DOHH2 (cell line): ENCODE measurements around the gene CRAT.
"Not testable (repeated sequence)": the region's sequence is repeated elsewhere in the genome, so short reads cannot be mapped to it uniquely, and the experiment has no call there.

ENCODE experiments used
- H3F3A ChIP-seq: fragments of 200-600 bp; sonication (generic), shearing (Covaris generic); 2 replicates; pipeline ENCODE4 v1.6.0; 2016; ENCODE audit warnings: antibody characterized with exemption, mild to moderate bottlenecking; ENCODE audit not compliant: control insufficient read depth, insufficient read depth
- H3K27ac ChIP-seq: fragments of 200-600 bp; sonication (generic); 2 replicates; pipeline ENCODE4 v1.5.1; 2014; ENCODE audit warnings: low read depth, mild to moderate bottlenecking, low read length, moderate library complexity
- H3K27me3 ChIP-seq: fragments of 200-600 bp; sonication (generic); 2 replicates; pipeline ENCODE4 v1.6.1; 2014; ENCODE audit warnings: mild to moderate bottlenecking, low read length, mixed read lengths; ENCODE audit not compliant: control insufficient read depth
- H3K36me3 ChIP-seq: fragments of 200-600 bp; sonication (generic); 2 replicates; pipeline ENCODE4 v1.6.1; 2014; ENCODE audit warnings: mild to moderate bottlenecking, low read length, moderate library complexity, mixed read lengths; ENCODE audit not compliant: control insufficient read depth
- H3K4me1 ChIP-seq: fragments of 200-600 bp; sonication (generic); 2 replicates; pipeline ENCODE4 v1.6.1; 2014; ENCODE audit warnings: mild to moderate bottlenecking, low read length, mixed read lengths; ENCODE audit not compliant: control insufficient read depth
- H3K4me2 ChIP-seq: fragments of 200-600 bp; sonication (generic); 2 replicates; pipeline ENCODE4 v1.6.0; 2014; ENCODE audit warnings: mild to moderate bottlenecking, low read length, moderate library complexity
- H3K4me3 ChIP-seq: fragments of 200-600 bp; sonication (generic); 2 replicates; pipeline ENCODE4 v1.5.1; 2014; ENCODE audit warnings: mild to moderate bottlenecking, low read length, mixed read lengths
- H3K79me2 ChIP-seq: fragments of 200-600 bp; sonication (generic); 2 replicates; pipeline ENCODE4 v1.6.1; 2014; ENCODE audit warnings: mild to moderate bottlenecking, low read length, mixed read lengths; ENCODE audit not compliant: control insufficient read depth
- H3K9me2 ChIP-seq: fragments of 200-600 bp; sonication (generic); replicated peaks from 2 replicates; pipeline ENCODE4 v1.6.1; 2014; ENCODE audit warnings: mild to moderate bottlenecking, low read length, mixed read lengths; ENCODE audit not compliant: control insufficient read depth
- H3K9me3 ChIP-seq: fragments of 200-600 bp; sonication (generic); 2 replicates; pipeline ENCODE4 v1.6.1; 2014; ENCODE audit warnings: antibody characterized with exemption, low read length, mixed read lengths; ENCODE audit not compliant: control insufficient read depth, insufficient read depth
- H4K20me1 ChIP-seq: fragments of 200-600 bp; sonication (generic); 2 replicates; pipeline ENCODE4 v1.6.0; 2014; ENCODE audit warnings: low read depth, mild to moderate bottlenecking, antibody characterized with exemption, low read length, moderate library complexity; ENCODE audit not compliant: control insufficient read depth, insufficient read depth
- EZH2phosphoT487 ChIP-seq: fragments of 200-600 bp; sonication (generic); IDR thresholded peaks from 2 replicates; pipeline ENCODE4 v1.6.1; 2017; ENCODE audit warnings: borderline replicate concordance, mild to moderate bottlenecking, antibody characterized with exemption, low read length, moderate library complexity, mixed read lengths
- TF ChIP-seq, protein P1 (sequence below): fragments of 200-600 bp; sonication (generic); IDR thresholded peaks from one replicate; pipeline ENCODE4 v1.5.1; 2014; ENCODE audit warnings: antibody characterized with exemption, mild to moderate bottlenecking, low read depth, low read length; ENCODE audit not compliant: poor library complexity, severe bottlenecking

CRAT gene

DNA sequence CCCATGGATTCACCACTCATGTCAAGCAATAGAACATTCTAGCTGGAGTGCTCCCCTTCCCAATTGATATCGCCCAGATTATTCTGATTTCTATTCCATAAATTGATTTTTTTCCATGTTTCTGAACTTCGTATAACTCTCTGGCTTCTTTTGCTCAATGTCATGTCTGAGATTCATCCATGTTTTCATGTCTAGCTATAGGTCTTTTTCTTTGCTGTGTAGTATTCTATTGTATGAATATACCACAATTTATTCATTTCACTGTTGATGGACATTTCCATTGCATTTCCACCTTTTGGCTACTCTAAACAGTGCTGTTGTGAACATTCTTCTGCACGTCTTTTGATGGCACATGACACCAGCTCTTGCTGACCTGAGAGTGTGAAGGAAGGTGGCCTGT is 20.2 kb upstream of the CRAT start:
- H3K36me3 ChIP-seq: peaks cover 46% of the 10 kb centered on the region
- no peak overlapping the region for H3K4me2 ChIP-seq
- no peaks in the 10 kb centered on the region for H3K27me3 ChIP-seq
- H3K27ac ChIP-seq: no peak overlapping the region
- H3K4me3 ChIP-seq: no peak overlapping the region
- TF ChIP-seq, protein P1, sequence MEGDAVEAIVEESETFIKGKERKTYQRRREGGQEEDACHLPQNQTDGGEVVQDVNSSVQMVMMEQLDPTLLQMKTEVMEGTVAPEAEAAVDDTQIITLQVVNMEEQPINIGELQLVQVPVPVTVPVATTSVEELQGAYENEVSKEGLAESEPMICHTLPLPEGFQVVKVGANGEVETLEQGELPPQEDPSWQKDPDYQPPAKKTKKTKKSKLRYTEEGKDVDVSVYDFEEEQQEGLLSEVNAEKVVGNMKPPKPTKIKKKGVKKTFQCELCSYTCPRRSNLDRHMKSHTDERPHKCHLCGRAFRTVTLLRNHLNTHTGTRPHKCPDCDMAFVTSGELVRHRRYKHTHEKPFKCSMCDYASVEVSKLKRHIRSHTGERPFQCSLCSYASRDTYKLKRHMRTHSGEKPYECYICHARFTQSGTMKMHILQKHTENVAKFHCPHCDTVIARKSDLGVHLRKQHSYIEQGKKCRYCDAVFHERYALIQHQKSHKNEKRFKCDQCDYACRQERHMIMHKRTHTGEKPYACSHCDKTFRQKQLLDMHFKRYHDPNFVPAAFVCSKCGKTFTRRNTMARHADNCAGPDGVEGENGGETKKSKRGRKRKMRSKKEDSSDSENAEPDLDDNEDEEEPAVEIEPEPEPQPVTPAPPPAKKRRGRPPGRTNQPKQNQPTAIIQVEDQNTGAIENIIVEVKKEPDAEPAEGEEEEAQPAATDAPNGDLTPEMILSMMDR: no peak
- TF ChIP-seq EZH2phosphoT487: no peak
- no peaks in the 10 kb centered on the region for H3K9me2 ChIP-seq
- peaks cover 3% of the 10 kb centered on the region for H3K4me1 ChIP-seq
- H3F3A ChIP-seq: no peaks in the 10 kb centered on the region
- no peaks in the 10 kb centered on the region for H3K9me3 ChIP-seq
- no peaks in the 10 kb centered on the region for H4K20me1 ChIP-seq
- no peaks in the 10 kb centered on the region for H3K79me2 ChIP-seq

DNA sequence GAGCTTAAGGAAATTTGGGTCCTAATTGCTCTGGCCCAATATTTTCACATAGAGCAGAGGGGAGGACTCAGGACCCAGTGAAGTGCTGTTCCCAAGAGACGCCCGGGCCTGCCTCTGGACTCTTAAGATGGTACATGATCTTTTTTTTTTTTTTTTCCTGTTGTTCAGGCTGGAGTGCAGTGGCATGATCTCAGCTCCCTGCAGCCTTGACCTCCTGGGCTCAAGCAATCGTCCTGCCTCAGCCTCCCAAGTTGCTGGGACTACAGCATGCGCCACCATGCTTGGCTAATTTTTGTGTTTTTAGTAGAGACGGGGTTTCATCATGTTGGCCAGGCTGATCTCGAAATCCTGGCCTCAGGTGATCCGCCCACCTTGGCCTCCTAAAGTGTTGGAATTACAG is 19.7 kb upstream of the CRAT start:
- H3K9me3 ChIP-seq, H3K9me2 ChIP-seq, H4K20me1 ChIP-seq, H3F3A ChIP-seq, H3K27me3 ChIP-seq, H3K27ac ChIP-seq, H3K4me1 ChIP-seq, H3K79me2 ChIP-seq, H3K4me3 ChIP-seq, H3K4me2 ChIP-seq: not testable (repeated sequence)
- H3K36me3 ChIP-seq: peaks cover 46% of the 10 kb centered on the region

DNA sequence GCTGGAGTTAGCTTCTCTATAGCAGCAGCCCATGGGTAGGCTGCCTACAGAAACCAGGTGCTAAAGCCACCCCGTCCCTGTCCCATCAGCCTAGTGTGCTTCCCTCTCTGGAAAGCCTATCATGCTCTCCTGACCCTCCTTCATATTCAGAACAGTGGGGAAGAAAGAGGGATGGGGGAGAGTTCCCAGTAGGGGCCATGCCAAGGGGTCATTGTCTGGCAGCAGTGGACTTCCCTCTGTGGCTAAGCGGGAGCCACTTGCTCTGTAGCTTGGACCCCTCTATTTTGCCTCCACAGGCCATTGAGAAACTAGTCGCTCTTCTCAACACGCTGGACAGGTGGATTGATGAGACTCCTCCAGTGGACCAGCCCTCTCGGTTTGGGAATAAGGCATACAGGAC is 18.1 kb upstream of the CRAT start:
- no peak overlapping the region for H3K4me3 ChIP-seq
- H3K27ac ChIP-seq: no peak overlapping the region
- H3K9me3 ChIP-seq: no peaks in the 10 kb centered on the region
- no peak overlapping the region for H3K4me2 ChIP-seq
- H3K9me2 ChIP-seq: no peaks in the 10 kb centered on the region
- H4K20me1 ChIP-seq: no peaks in the 10 kb centered on the region
- H3K36me3 ChIP-seq: peaks cover 44% of the 10 kb centered on the region
- no peaks in the 10 kb centered on the region for H3K79me2 ChIP-seq
- TF ChIP-seq, protein P1: no peak
- TF ChIP-seq EZH2phosphoT487: no peak
- no peaks in the 10 kb centered on the region for H3K27me3 ChIP-seq
- H3F3A ChIP-seq: no peaks in the 10 kb centered on the region
- peaks cover 3% of the 10 kb centered on the region for H3K4me1 ChIP-seq

DNA sequence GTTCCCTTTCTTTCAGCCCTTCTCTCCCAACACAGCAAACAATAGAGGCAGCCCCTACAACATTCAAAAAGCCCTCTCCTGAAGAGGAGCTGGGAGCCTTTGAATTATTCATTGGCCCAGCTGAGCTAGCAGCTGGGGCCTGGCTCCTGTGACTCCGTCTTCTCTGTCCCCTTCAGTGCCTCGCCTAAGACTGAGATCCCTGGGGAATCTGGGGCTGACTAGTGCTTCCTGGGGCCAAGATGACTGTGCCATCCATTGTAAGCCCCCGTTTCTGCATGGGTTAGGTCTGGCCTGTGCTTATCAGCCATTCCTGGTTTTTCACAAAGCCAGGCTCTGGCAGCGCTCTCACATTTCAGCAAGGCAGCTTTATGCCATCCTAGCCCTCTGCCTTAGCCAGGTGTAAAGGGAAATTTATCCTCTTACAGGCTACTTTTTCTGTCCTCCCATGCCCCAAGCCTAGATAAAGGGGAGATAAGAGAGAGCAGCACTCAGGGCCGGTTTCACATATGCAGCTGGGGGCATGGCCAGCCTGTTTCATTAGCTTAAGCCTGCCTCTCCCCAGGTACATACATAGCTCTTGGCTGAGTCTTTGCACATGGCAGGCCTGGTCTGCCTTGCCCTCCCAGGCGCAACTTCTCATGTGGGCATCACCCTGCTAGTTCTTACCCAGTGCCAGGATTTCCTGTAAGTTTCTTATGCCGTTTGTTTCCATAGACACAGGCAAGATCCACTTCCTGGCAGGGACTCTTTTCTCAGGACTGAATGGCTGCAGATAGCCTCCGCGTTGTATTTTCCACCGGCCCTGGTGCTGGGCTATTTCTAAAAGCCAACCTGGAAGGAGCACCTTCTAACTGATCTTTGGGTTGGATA is 16.4 kb upstream of the CRAT start:
- Histone ChIP-seq H4K20me1 (no peaks in the 10 kb centered on the region), H3K79me2 (no peaks in the 10 kb centered on the region), H3K9me2 (no peaks in the 10 kb centered on the region), H3K4me3 (no peak overlapping the region), H3K4me2 (no peak overlapping the region), H3K9me3 (no peaks in the 10 kb centered on the region), H3K36me3 (peaks cover 41% of the 10 kb centered on the region), H3F3A (no peaks in the 10 kb centered on the region), H3K27me3 (no peaks in the 10 kb centered on the region), H3K4me1 (peaks cover 3% of the 10 kb centered on the region), H3K27ac (no peak overlapping the region)
- TF ChIP-seq, protein P1: no peak
- TF ChIP-seq EZH2phosphoT487: no peak
